ENCODE results near the gene ZNF445.
"Not testable (repeated sequence)": the region's sequence is repeated elsewhere in the genome, so short reads cannot be mapped to it uniquely, and the experiment has no call there.

Gene ZNF445

DNA sequence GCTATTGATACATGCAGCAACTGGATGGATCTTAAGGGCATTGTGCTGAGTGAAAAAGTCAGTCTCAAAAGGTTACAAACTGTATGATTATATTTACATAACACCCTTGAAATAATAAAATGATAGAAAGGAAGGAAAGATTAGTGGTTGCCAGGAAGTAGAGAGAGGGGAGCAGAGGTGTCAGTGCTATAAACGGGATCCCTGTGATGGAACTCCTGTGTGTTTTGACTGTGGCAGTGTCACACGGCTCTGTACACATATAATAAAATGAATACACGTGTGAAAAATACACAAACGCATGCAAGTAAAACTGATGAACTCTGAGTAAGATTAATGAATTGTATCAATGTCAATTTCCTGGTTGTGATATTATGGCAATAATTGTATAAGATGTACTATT lies 78.6 kb downstream of the ZNF445 start:
- DNase-seq (ENCODE audit: low read depth), result no peak

DNA sequence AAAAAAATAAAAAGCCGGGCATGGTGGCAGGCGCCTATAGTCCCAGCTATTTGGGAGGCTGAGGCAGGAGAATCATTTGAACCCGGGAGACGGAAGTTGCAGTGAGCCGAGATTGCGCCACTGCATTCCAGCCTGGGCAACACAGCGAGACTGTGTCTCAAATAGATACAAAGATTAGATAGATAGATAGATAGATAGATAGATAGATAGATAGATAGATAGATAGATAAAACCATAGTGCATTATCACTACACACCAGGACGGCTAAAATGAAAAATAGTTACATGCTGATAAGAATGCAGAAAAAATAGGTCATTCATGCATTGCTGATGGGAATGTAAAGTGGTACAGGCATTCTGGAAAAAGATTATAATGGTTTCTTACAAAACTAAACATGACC lies 79.2 kb downstream of the ZNF445 start:
- DNase-seq (ENCODE audit: low read depth), result not testable (repeated sequence)

DNA sequence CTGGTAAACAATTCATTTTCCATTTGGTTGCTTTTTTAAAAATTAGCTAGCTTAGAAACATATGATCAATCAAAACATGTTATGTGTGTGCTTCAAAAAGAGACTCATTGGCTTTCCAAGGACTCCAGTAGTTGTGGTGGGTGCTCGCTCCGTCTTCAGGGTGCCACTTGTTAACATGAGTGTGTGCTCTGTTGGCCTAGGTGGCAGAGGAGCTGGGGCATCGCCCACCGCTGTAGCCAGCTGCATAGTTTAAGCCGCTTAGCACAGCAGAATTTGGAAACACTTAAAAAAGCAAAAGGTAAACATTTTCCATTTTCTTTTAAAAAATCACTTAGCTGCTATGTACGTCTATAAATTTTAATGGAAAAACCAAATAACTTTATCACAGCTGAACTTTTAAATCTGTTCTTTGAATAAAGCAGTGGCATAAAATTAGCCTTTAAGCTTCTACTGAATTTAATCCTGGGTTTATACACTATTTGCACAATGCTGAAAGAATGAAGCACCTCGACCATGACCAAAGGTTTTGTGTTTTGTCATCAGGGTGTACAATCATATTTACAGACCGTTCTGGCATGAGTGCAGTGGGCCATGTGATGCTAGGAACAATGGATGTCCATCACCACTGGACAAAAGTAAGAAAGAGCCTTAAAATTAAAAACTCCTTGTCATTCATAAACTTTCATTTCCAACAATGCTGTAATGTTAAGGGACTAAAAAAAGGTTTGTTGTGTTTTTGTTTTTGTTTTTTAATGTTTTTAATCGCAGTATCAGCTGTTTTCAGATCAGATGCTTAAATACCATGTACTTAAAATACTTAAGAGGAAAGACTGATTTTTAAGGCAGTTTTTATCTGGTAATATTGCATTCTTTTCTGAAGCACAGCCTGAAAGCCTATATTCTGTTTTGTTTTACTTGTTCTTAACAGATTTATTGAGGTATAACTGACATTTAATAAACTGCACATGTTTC lies 81.0 kb downstream of the ZNF445 start:
- no peak for DNase-seq (ENCODE audit: low read depth)

GRCh38 chr3:44395714-44396113 lies 81.8 kb downstream of the ZNF445 start:
- no peak for DNase-seq (ENCODE audit: low read depth)

DNA sequence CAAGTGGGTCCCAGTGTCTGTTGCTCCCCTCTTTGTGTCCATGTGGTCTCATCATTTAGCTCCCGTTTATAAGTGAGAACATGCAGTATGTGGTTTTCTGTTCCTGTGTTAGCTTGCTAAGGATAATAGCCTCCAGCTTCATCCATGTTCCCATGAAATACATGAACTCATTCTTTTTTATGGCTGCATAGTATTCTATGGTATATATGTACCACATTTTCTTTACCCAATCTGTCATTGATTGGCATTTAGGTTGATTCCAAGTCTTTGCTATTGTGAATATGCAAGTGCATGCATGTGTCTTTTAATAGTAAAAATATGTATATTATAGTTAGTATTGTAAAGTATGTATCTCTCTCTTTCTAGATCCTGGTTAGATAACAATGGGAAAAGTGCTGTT lies 85.0 kb downstream of the ZNF445 start:
- no peak for DNase-seq (ENCODE audit: low read depth)

DNA sequence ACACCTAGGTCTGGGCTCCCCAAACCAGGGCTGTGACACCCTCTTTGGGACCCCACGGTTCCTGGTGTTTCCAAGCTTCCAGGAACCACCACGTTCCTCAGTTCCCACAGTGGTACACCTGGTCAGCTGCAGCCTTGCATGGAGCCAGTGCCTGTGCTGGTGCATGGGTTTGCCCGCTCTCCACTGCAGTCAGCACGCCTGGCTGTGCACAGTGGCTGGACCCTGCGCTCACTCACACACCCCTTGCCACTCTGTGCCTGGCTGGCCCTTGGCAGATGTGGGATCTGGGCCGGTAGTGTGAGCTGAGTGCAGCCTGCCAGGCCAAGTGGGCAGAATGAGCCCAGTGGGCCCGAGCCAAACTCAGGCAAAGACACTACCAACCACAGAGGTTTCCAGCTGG lies 90.1 kb downstream of the ZNF445 start:
- no peak for DNase-seq (ENCODE audit: low read depth)

All from fibroblast of the conjunctiva (primary cell).